ENCODE data around the gene IL1RAPL2.

GRCh38 chrX:105648732-105649131, 1082.7 kb downstream of the IL1RAPL2 start:
- no peak for TF ChIP-seq EZH2 (IDR thresholded peaks at IDR 0.05; ENCODE audit: low read depth)
- TF ChIP-seq CTCF (conservative IDR thresholded peaks at IDR 0.05) = no peak

Data from PC-9 (cell line).